PC-9 (cell line): ENCODE results near the gene CTU1. TPM values are rescaled to one million over a fixed set of nuclear protein-coding genes. Genes with fewer than 3 reads are reported as not detected.

Experiments
- BruUV-seq: library from RNA; stranded (reverse); fragments of 400-500 nt; replicated peaks from 2 replicates; lab custom pipeline; 2021; lab: Mats Ljungman, UMichigan
- CTCF ChIA-PET: fragments of 300-600 bp; sonication (Branson Sonifier 250); formaldehyde crosslinking; loops from one replicate; lab custom pipeline; 2022; ENCODE audit warnings: antibody characterized with exemption; lab: Charles Lee
- POLR2A ChIA-PET: fragments of 300-600 bp; sonication (Branson Sonifier 250); formaldehyde crosslinking; loops from one replicate; lab custom pipeline; 2022; ENCODE audit warnings: antibody characterized with exemption; ENCODE audit not compliant: unreplicated experiment; lab: Charles Lee
- DNase-seq, 2 experiments: peaks; one replicate each; pipeline versions ENCODE4 v3.0.0 to v3.0.0-alpha.2; 2015 to 2022; ENCODE audit warnings: mixed read lengths in 1 of 2
- H2AFZ ChIP-seq: fragments of 200-600 bp; sonication (generic); 2 replicates; pipeline ENCODE4 v1.8.1; 2017; ENCODE audit warnings: antibody characterized with exemption
- H3F3A ChIP-seq: fragments of 200-600 bp; sonication (generic); 2 replicates; pipeline ENCODE4 v1.8.1; 2017; ENCODE audit warnings: antibody characterized with exemption, mild to moderate bottlenecking, low read depth; ENCODE audit not compliant: insufficient read depth
- H3K27ac ChIP-seq: fragments of 200-600 bp; sonication (generic); 2 replicates; pipeline ENCODE4 v1.6.1; 2016; ENCODE audit warnings: mixed run types
- H3K27me3 ChIP-seq: fragments of 200-600 bp; sonication (generic); 2 replicates; pipeline ENCODE4 v1.6.1; 2016; ENCODE audit warnings: low read depth, mixed run types; ENCODE audit not compliant: insufficient read depth
- H3K36me3 ChIP-seq: fragments of 200-600 bp; sonication (generic); 2 replicates; pipeline ENCODE4 v1.6.1; 2016; ENCODE audit warnings: low read depth, mixed run types
- H3K4me1 ChIP-seq: fragments of 200-600 bp; sonication (generic); replicated peaks from 2 replicates; pipeline ENCODE4 v1.6.1; 2016; ENCODE audit warnings: mixed run types; ENCODE audit not compliant: insufficient read depth
- H3K4me2 ChIP-seq: fragments of 200-600 bp; sonication (generic); 2 replicates; pipeline ENCODE4 v1.6.1; 2017; ENCODE audit warnings: mixed run types
- H3K4me3 ChIP-seq: fragments of 200-600 bp; sonication (generic); 2 replicates; pipeline ENCODE4 v1.6.1; 2016; ENCODE audit warnings: mixed run types
- H3K79me2 ChIP-seq: fragments of 200-600 bp; sonication (generic); 2 replicates; pipeline ENCODE4 v1.6.1; 2017; ENCODE audit warnings: low read depth, mixed run types
- H3K9me2 ChIP-seq: fragments of 200-600 bp; sonication (generic); 2 replicates; pipeline ENCODE4 v1.8.1; 2017; ENCODE audit warnings: mild to moderate bottlenecking; ENCODE audit not compliant: insufficient read depth
- H3K9me3 ChIP-seq: fragments of 200-600 bp; sonication (generic); 2 replicates; pipeline ENCODE4 v1.8.1; 2016; ENCODE audit warnings: low read depth; ENCODE audit not compliant: insufficient read depth
- H4K20me1 ChIP-seq: fragments of 200-600 bp; sonication (generic); 2 replicates; pipeline ENCODE4 v1.8.1; 2017; ENCODE audit not compliant: insufficient read depth
- CTCF ChIP-seq: fragments of 200-600 bp; sonication (generic); conservative IDR thresholded peaks from 2 replicates; pipeline ENCODE4 v1.6.1; 2017; ENCODE audit warnings: mixed run types, antibody characterized with exemption, mild to moderate bottlenecking, moderate library complexity
- EZH2 ChIP-seq: fragments of 200-600 bp; sonication (generic); IDR thresholded peaks from 2 replicates; pipeline ENCODE4 v1.8.0; 2017; ENCODE audit warnings: antibody characterized with exemption, low read depth
- intact Hi-C: fragments of 100-400 bp; cut with micrococcal nuclease; formaldehyde crosslinking; loops from one replicate; pipeline ENCODE4 v1.10.0; 2022; ENCODE audit not compliant: unreplicated experiment
- total RNA-seq: library from RNA; stranded (reverse); gene quantifications from 2 replicates; pipeline ENCODE4 v1.2.3, GENCODE V29; 2021

Gene CTU1
- total RNA-seq, 1 experiment from 2014 or later: 7.2 TPM

DNA sequence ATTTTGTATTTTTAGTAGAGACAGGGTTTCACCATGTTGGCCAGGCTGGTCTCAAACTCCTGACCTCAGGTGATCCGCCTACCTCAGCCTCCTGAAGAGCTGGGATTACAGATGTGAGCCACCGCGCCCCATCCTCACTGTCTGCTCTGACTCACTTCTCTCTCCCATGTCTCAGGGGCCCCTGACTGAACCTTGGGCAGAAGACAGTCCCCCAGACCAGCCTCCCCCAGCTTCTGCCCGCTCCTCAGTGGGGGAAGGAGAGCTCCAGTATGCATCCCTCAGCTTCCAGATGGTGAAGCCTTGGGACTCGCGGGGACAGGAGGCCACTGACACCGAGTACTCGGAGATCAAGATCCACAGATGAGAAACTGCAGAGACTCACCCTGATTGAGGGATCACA is 21.5 kb upstream of the CTU1 start:
- no peak overlapping the region for H3K4me2 ChIP-seq
- no peaks in the 10 kb centered on the region for H3K79me2 ChIP-seq
- no TSS peak for BruUV-seq
- no peak for TF ChIP-seq EZH2
- no peak for TF ChIP-seq CTCF
- H3K27me3 ChIP-seq: peaks cover 89% of the 10 kb centered on the region
- H3K27ac ChIP-seq: no peak overlapping the region
- CTCF ChIA-PET: no interaction called here
- H2AFZ ChIP-seq: no peak overlapping the region
- H3K36me3 ChIP-seq: no peaks in the 10 kb centered on the region
- peaks cover 4% of the 10 kb centered on the region; the same call in 1 of the 2 replicates for H3F3A ChIP-seq
- no peaks in the 10 kb centered on the region for H3K9me2 ChIP-seq
- intact Hi-C loops: no loop called here
- H3K4me3 ChIP-seq: no peak overlapping the region
- H3K4me1 ChIP-seq: 0 out of 2 replicates have a peak, but pooled peaks cover 9% of the 10 kb centered on the region
- POLR2A ChIA-PET: no interaction called here
- peaks cover 1% of the 10 kb centered on the region; the same call in 1 of the 2 replicates for H3K9me3 ChIP-seq
- no peak for DNase-seq
- H4K20me1 ChIP-seq: no peaks in the 10 kb centered on the region

DNA sequence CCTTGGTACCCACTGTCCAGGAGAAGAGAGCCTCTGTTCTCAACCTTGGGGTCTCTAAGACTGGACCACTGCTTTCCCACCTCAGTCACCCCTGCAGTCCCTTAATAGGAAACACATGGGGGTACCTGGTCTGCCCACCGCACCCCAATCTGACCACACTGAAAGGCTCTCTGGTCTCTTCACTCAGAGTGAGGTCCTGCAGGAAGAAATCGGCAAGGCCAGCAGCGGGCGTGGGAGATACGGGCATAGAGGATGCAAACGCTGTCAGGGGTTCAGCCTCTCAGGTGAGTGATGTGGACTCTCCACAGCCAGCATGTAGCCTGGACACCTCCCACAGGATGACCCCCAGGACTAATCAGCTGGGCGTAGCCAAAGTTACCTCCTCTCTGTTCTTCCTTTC is 20.0 kb upstream of the CTU1 start:
- Histone ChIP-seq H4K20me1 (no peaks in the 10 kb centered on the region), H3K36me3 (no peaks in the 10 kb centered on the region), H2AFZ (no peak overlapping the region), H3K4me1 (0 out of 2 replicates have a peak, but pooled peaks cover 9% of the 10 kb centered on the region), H3K9me3 (no peaks in the 10 kb centered on the region), H3K9me2 (no peaks in the 10 kb centered on the region), H3K27ac (no peak overlapping the region), H3K79me2 (no peaks in the 10 kb centered on the region), H3K4me3 (no peak overlapping the region), H3F3A (peaks cover 4% of the 10 kb centered on the region; the same call in 1 of the 2 replicates), H3K27me3 (peaks cover 94% of the 10 kb centered on the region), H3K4me2 (no peak overlapping the region)
- no peak for DNase-seq
- POLR2A ChIA-PET: interaction anchor here (0.7 kb wide), 1 partner anchor 8 kb away, joined by 8 read pairs; no protein-coding TSS in a partner anchor
- CTCF ChIA-PET: no interaction called here
- intact Hi-C loops: no loop called here
- BruUV-seq: no TSS peak
- TF ChIP-seq CTCF: no peak
- no peak for TF ChIP-seq EZH2

GRCh38 chr19:51127755-51128154 is 19.5 kb upstream of the CTU1 start:
- Histone ChIP-seq H3K36me3 (no peaks in the 10 kb centered on the region), H3K4me3 (no peak overlapping the region), H3K4me1 (0 out of 2 replicates have a peak, but pooled peaks cover 9% of the 10 kb centered on the region), H4K20me1 (no peaks in the 10 kb centered on the region), H3K27ac (no peak overlapping the region), H3K27me3 (peaks cover 95% of the 10 kb centered on the region), H3F3A (peaks cover 4% of the 10 kb centered on the region; the same call in 1 of the 2 replicates), H3K9me2 (no peaks in the 10 kb centered on the region), H3K9me3 (no peaks in the 10 kb centered on the region), H3K4me2 (no peak overlapping the region), H3K79me2 (no peaks in the 10 kb centered on the region), H2AFZ (no peak overlapping the region)
- intact Hi-C loops: no loop called here
- ChIA-PET CTCF (no interaction called here), POLR2A (no interaction called here)
- no TSS peak for BruUV-seq
- no peak for TF ChIP-seq EZH2
- no peak for TF ChIP-seq CTCF
- no peak for DNase-seq
